ENCODE results near the gene SLC25A13. TPM values are rescaled to one million over a fixed set of nuclear protein-coding genes. Genes with fewer than 3 reads are reported as not detected.

Gene SLC25A13
- total and polyA plus RNA-seq, 2 of the 13 experiments (the other 11 are each of a cell fraction or from before 2014, with no cell fraction given), result 36.2 to 84.9 TPM

GRCh38 chr7:96321658-96322372 lies at the start of gene SLC25A13 (continued):
- TF ChIP-seq SMC3 (IDR thresholded peaks at IDR 0.05; ENCODE audit: low read length) (no peak), KAT8 (CRISPR knock-in tag; IDR thresholded peaks at IDR 0.05) (peak; percentile 84), ZNF580 (CRISPR knock-in tag; IDR thresholded peaks at IDR 0.05; ENCODE audit: borderline replicate concordance, low read depth) (peak; percentile 93; the same call in 1 of the 2 replicates), ZNF3 (CRISPR knock-in tag; IDR thresholded peaks at IDR 0.05) (peak; percentile 50; the same call in 1 of the 2 replicates), IKZF4 (CRISPR knock-in tag; IDR thresholded peaks at IDR 0.05; ENCODE audit: borderline replicate concordance, low read depth, not compliant biosample characterization) (peak; percentile 22), ZNF280B (CRISPR knock-in tag; IDR thresholded peaks at IDR 0.05; ENCODE audit: borderline replicate concordance) (peak; percentile 92; the same call in 1 of the 2 replicates), ZFP36L1 (CRISPR knock-in tag; IDR thresholded peaks at IDR 0.05) (peak; percentile 90; the same call in 1 of the 2 replicates), PHF21A (CRISPR knock-in tag; IDR thresholded peaks at IDR 0.05) (peak; percentile 82), ZNF251 (CRISPR knock-in tag; IDR thresholded peaks at IDR 0.05) (0 out of 2 replicates have a peak, but pooled peaks have one; percentile 62), ISX (CRISPR knock-in tag; conservative IDR thresholded peaks at IDR 0.05) (no peak; the same call in 1 of the 2 replicates), MEIS2 (CRISPR knock-in tag; IDR thresholded peaks at IDR 0.05) (peak; percentile 52), CREB1 (IDR thresholded peaks at IDR 0.05) (peak; percentile 65), CREB1 (CRISPR knock-in tag; IDR thresholded peaks at IDR 0.05) (no peak), PRDM15 (CRISPR knock-in tag; IDR thresholded peaks at IDR 0.05) (no peak), POLR2AphosphoS5 (IDR thresholded peaks at IDR 0.05; ENCODE audit: low read depth, low read length) (peak; percentile 19; the same call in 1 of the 2 replicates), TRAFD1 (CRISPR knock-in tag; IDR thresholded peaks at IDR 0.05; ENCODE audit: borderline replicate concordance) (no peak), DDIT3 (CRISPR knock-in tag; IDR thresholded peaks at IDR 0.05) (no peak), HNRNPH1 (optimal IDR thresholded peaks at IDR 0.05; ENCODE audit: low read depth, low read length) (no peak), CEBPG (CRISPR knock-in tag; IDR thresholded peaks at IDR 0.05) (no peak; the same call in 1 of the 2 replicates), ARNT (IDR thresholded peaks at IDR 0.05) (no peak)
